ENCODE measurements around the gene PRR5L. TPM values are rescaled to one million over a fixed set of nuclear protein-coding genes. Genes with fewer than 3 reads are reported as not detected.
"Not testable (repeated sequence)": the region's sequence is repeated elsewhere in the genome, so short reads cannot be mapped to it uniquely, and the experiment has no call there.

The PRR5L gene
- polyA plus RNA-seq, 1 of the 3 experiments (the other 2 are of a cell fraction), result 0.46 TPM

- H3K9ac ChIP-seq; H3K4me2 ChIP-seq; H2AFZ ChIP-seq (ENCODE audit: low read depth); H3K9me3 ChIP-seq; POLR2A ChIA-PET; H3F3A ChIP-seq (replicated peaks; ENCODE audit: insufficient read depth); H3K79me2 ChIP-seq (ENCODE audit: insufficient read depth); DNase-seq; H3K9me2 ChIP-seq; H4K20me1 ChIP-seq (ENCODE audit: insufficient read depth); H3K27ac ChIP-seq (ENCODE audit: low read depth in 2 of 2, low read length in 1 of 2); H3K4me3 ChIP-seq (ENCODE audit: low read depth in 2 of 2, low read length in 1 of 2); CTCF ChIA-PET; H3K27me3 ChIP-seq (ENCODE audit: insufficient read depth): not testable (repeated sequence)
- peaks cover 11 to 20% of the 10 kb centered on the region in 2 experiments; a peak in 3 of 4 replicates for H3K4me1 ChIP-seq (ENCODE audit: control insufficient read depth in 1 of 2, insufficient read depth in 2 of 2, low read depth in 1 of 2, low read length in 1 of 2)
- WGBS (ENCODE audit: low lambda C conversion rate), result 100% methylated on average over 3 of the region's 4 CpGs
- H3K36me3 ChIP-seq (replicated peaks in 1 of 2; ENCODE audit: control insufficient read depth in 1 of 2, insufficient read depth in 2 of 2, low read length in 1 of 2), result peaks cover 24 to 37% of the 10 kb centered on the region in 2 experiments
Observed at GRCh38 chr11:36483042-36483441, 187.0 kb downstream of the PRR5L start.

DNA sequence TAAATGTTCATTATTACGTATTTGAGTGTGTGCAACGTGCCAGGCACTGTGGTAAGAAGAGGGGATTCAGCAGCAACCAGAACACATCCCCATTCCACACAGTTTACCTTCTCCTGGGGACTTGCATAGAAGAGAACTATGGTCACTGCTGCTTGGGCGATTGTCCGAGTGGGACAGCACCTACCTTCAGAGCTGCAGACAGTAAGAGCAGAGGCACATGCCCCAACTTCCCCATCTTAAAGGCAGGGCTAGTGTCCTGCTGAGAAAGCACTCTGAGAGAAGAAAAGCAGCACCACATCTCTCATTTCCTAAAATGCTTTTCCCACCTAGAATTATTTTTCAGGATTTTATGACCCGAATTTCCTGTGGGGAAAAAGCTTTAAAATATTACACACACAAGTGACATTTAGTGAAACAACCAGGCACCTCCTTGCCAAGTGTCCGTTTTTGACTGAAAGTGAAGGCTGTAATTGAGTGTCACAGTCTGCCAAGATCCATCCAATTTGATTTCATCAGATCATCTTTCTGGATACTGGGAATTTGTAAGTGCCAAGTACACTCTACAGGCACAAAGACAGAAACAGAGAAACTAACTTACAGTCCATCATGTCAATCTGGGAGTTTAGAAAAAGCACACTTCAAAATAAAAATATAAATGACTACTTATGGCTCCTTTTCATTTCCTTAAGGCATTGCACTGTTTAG, 189.4 kb downstream of the PRR5L start:
- 82% methylated on average over 6 of the region's 6 CpGs for WGBS (ENCODE audit: low lambda C conversion rate)
- H4K20me1 ChIP-seq (ENCODE audit: insufficient read depth), result no peaks in the 10 kb centered on the region
- no peak overlapping the region; a peak in 1 of 4 replicates for H3K27ac ChIP-seq (ENCODE audit: low read depth in 2 of 2, low read length in 1 of 2)
- peaks cover 10% of the 10 kb centered on the region; the same call in 1 of the 2 replicates for H3K79me2 ChIP-seq (ENCODE audit: insufficient read depth)
- DNase-seq, result no peak
- peaks cover 3% of the 10 kb centered on the region for H3F3A ChIP-seq (replicated peaks; ENCODE audit: insufficient read depth)
- no peak overlapping the region for H3K9ac ChIP-seq
- H2AFZ ChIP-seq (ENCODE audit: low read depth), result no peak overlapping the region
- H3K4me1 ChIP-seq (ENCODE audit: control insufficient read depth in 1 of 2, insufficient read depth in 2 of 2, low read depth in 1 of 2, low read length in 1 of 2), result peaks cover 12 to 25% of the 10 kb centered on the region in 2 experiments; a peak in 3 of 4 replicates
- peaks cover 41 to 59% of the 10 kb centered on the region in 2 experiments for H3K36me3 ChIP-seq (replicated peaks in 1 of 2; ENCODE audit: control insufficient read depth in 1 of 2, insufficient read depth in 2 of 2, low read length in 1 of 2)
- H3K9me3 ChIP-seq, result no peaks in the 10 kb centered on the region
- no peaks in the 10 kb centered on the region for H3K9me2 ChIP-seq
- H3K27me3 ChIP-seq (ENCODE audit: insufficient read depth), result no peaks in the 10 kb centered on the region
- CTCF ChIA-PET, result interaction anchor here (1.1 to 2.0 kb wide), 3 partner anchors 7 to 193 kb away, joined by 4 to 12 read pairs (median 4); no protein-coding TSS in a partner anchor
- no peak for TF ChIP-seq EZH2phosphoT487 (IDR thresholded peaks at IDR 0.05; ENCODE audit: borderline replicate concordance, low read depth)
- no peak for TF ChIP-seq GABPA (IDR thresholded peaks at IDR 0.05; ENCODE audit: low read depth)
- TF ChIP-seq YY1 (IDR thresholded peaks at IDR 0.05; ENCODE audit: low read depth), result no peak
- TF ChIP-seq EP300 (IDR thresholded peaks at IDR 0.05; ENCODE audit: borderline replicate concordance in 1 of 2, low read depth in 1 of 2, low read length in 1 of 2), result no peak
- TF ChIP-seq POLR2AphosphoS5 (IDR thresholded peaks at IDR 0.05; ENCODE audit: low read depth, low read length), result no peak
- TF ChIP-seq NFIC (IDR thresholded peaks at IDR 0.05; ENCODE audit: borderline replicate concordance), result no peak
- no peak for TF ChIP-seq RXRA (IDR thresholded peaks at IDR 0.05; ENCODE audit: borderline replicate concordance, low read depth)
- no peak for TF ChIP-seq ELF1 (IDR thresholded peaks at IDR 0.05)
- TF ChIP-seq, protein P1, sequence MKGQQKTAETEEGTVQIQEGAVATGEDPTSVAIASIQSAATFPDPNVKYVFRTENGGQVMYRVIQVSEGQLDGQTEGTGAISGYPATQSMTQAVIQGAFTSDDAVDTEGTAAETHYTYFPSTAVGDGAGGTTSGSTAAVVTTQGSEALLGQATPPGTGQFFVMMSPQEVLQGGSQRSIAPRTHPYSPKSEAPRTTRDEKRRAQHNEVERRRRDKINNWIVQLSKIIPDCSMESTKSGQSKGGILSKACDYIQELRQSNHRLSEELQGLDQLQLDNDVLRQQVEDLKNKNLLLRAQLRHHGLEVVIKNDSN (IDR thresholded peaks at IDR 0.05; ENCODE audit: borderline replicate concordance, low read depth), result no peak
- no peak for TF ChIP-seq MXI1 (IDR thresholded peaks at IDR 0.05; ENCODE audit: low read depth, low read length)
- no peak for TF ChIP-seq SMC3 (IDR thresholded peaks at IDR 0.05; ENCODE audit: low read depth, low read length)
- H3K4me3 ChIP-seq (ENCODE audit: low read depth in 2 of 2, low read length in 1 of 2), result no peak overlapping the region
- POLR2A ChIA-PET, result no interaction called here
- no peak overlapping the region for H3K4me2 ChIP-seq

Measured in SK-N-SH (cell line).